PFSK-1 (cell line): Measurements from ENCODE around the gene VGLL4.

Experiments
- FOXP2 ChIP-seq: optimal IDR thresholded peaks from 2 replicates; pipeline ENCODE3; 2011; ENCODE audit warnings: borderline replicate concordance, control low read depth, inconsistent platforms; ENCODE audit not compliant: insufficient read depth; ENCODE audit errors: extremely low read length, extremely low read depth
- POLR2AphosphoS5 ChIP-seq: IDR thresholded peaks from 2 replicates; pipeline ENCODE4 v1.6.1; 2012; ENCODE audit warnings: low read depth, mild to moderate bottlenecking, control low read depth, low read length, moderate library complexity
- REST ChIP-seq, 2 experiments: IDR thresholded peaks; 2 replicates each; pipeline versions ENCODE4 v1.6.1 to v1.8.0; 2011 to 2012; ENCODE audit warnings: low read depth in 2 of 2, low read length in 2 of 2, control low read depth in 1 of 2, inconsistent platforms in 1 of 2, mild to moderate bottlenecking in 1 of 2, moderate library complexity in 1 of 2; ENCODE audit not compliant: insufficient read depth in 1 of 2
- SIN3A ChIP-seq: IDR thresholded peaks from 2 replicates; pipeline ENCODE4 v1.6.1; 2012; ENCODE audit warnings: mild to moderate bottlenecking, low read length, moderate library complexity, borderline replicate concordance; ENCODE audit not compliant: insufficient read depth
- TAF1 ChIP-seq: IDR thresholded peaks from 2 replicates; pipeline ENCODE4 v1.6.1; 2012; ENCODE audit warnings: low read length, control low read depth, borderline replicate concordance; ENCODE audit not compliant: insufficient read depth

Gene VGLL4

GRCh38 chr3:11549580-11550140, 94.1 kb downstream of the VGLL4 start:
- TF ChIP-seq REST (IDR thresholded peaks at IDR 0.05; ENCODE audit: insufficient read depth in 1 of 2, low read depth in 2 of 2, low read length in 2 of 2) (no peak), POLR2AphosphoS5 (no peak), TAF1 (no peak), FOXP2 (no peak), SIN3A (no peak)

DNA sequence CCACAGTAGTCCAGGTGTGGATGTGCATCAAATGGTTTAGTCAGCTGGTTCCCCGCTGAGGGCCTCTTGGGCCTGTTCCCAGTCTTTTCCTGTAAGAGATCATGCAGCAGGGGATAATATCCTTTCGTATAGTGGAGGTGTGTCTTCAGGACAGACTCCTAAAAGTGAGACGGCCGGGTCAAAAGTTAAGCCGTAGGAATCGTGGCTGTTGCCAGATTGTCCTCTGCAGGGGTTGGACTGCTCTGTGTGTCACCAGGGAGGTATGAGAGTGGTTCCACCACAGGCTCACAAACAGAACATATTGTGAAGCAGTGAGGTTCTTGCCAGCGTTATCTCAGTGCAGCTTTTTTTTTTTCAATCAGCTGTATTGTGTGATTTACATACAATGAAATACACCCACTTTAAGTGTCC, 95.0 kb downstream of the VGLL4 start:
- TF ChIP-seq POLR2AphosphoS5 (no peak), REST (IDR thresholded peaks at IDR 0.05; ENCODE audit: insufficient read depth in 1 of 2, low read depth in 2 of 2, low read length in 2 of 2) (no peak), TAF1 (no peak), FOXP2 (no peak), SIN3A (no peak)

DNA sequence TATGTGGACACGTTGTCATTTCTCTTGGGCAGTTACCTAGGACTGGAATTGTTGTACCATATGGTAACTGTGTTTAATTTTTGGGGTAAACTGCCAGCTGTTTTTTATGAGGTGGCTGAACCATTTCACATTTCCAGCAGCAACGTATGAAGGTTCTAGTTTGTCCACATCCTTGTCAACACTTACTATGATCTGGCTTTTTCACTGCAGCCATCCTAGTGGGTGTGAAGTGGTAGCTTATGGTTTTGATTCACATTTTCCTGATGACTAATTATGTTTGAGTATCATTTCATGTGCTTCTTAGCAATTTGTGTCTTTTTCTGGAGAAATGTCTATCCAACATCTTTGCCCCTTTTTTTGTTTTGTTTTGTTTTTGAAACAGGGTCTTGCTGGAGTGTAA, 96.2 kb downstream of the VGLL4 start:
- TF ChIP-seq REST (IDR thresholded peaks at IDR 0.05; ENCODE audit: insufficient read depth in 1 of 2, low read depth in 2 of 2, low read length in 2 of 2) (no peak), POLR2AphosphoS5 (no peak), TAF1 (no peak), SIN3A (no peak), FOXP2 (no peak)

GRCh38 chr3:11546657-11547302, 96.9 kb downstream of the VGLL4 start:
- TF ChIP-seq POLR2AphosphoS5 (no peak), FOXP2 (no peak), TAF1 (no peak), REST (IDR thresholded peaks at IDR 0.05; ENCODE audit: insufficient read depth in 1 of 2, low read depth in 2 of 2, low read length in 2 of 2) (no peak), SIN3A (no peak)
